Activated T-helper 2 cell treated with anti-CD3 and anti-CD28 coated beads, Interferon-gamma antibody, Interleukin-2, Interleukin-4, amounts not matched to agents 10 μg/mL and 5 μg/mL and 100 μg/mL, durations not matched to agents 14 hours and 24 hours and 36 hours (primary cell): ENCODE measurements around the gene NDST3. TPM values are rescaled to one million over a fixed set of nuclear protein-coding genes. Genes with fewer than 3 reads are reported as not detected.
"Not testable (repeated sequence)": the region's sequence is repeated elsewhere in the genome, so short reads cannot be mapped to it uniquely, and the experiment has no call there.

Experiments
- DNase-seq: peaks from one replicate; pipeline ENCODE4 v3.0.0; 2021; ENCODE audit warnings: low spot score
- H3K27ac Mint-ChIP-seq: one replicate; pipeline ENCODE4 v1.8.0; 2021; ENCODE audit warnings: mixed read lengths
- H3K27me3 Mint-ChIP-seq: one replicate; pipeline ENCODE4 v1.8.0; 2021; ENCODE audit warnings: low read depth, mixed read lengths
- H3K36me3 Mint-ChIP-seq: one replicate; pipeline ENCODE4 v1.8.0; 2021; ENCODE audit warnings: low read depth, mixed read lengths
- H3K4me1 Mint-ChIP-seq: one replicate; pipeline ENCODE4 v1.8.0; 2021; ENCODE audit warnings: low read depth, mixed read lengths
- H3K4me3 Mint-ChIP-seq: one replicate; pipeline ENCODE4 v1.8.0; 2021; ENCODE audit warnings: low read depth, mild to moderate bottlenecking, moderate library complexity, mixed read lengths
- H3K9me3 Mint-ChIP-seq: one replicate; pipeline ENCODE4 v1.8.0; 2021; ENCODE audit warnings: mixed read lengths
- intact Hi-C: fragments of 100-400 bp; cut with micrococcal nuclease; formaldehyde crosslinking; loops from one replicate; pipeline ENCODE4 v1.15.1; 2023
- total RNA-seq: library from RNA; stranded (reverse); gene quantifications from 2 replicates; pipeline ENCODE4 v1.2.3, GENCODE V29; 2022

The NDST3 gene
- total RNA-seq, 1 donor from 2014 or later = not detected

DNA sequence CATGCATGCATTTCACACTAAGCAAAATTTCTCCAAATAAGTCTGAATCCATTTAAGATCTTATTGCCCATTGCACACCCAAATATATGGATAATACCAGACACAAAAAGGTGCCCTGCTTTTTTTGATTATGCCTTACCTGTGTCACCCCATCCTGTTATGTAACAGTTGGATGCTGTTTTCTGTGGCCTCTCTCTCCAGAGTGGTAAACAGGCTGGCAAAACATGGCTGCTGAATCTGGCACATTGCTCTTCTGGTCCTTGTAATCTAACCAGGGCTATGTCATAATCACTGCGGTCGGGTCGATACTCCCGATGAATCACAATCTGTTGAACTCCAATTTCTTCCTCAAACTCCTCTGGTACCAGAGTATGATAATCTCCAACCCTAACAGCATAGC is 248.4 kb downstream of the NDST3 start:
- no peak for DNase-seq
- Mint-ChIP-seq H3K9me3 (no peaks in the 10 kb centered on the region), H3K4me3 (no peak overlapping the region), H3K36me3 (peaks cover 46% of the 10 kb centered on the region), H3K27ac (no peak overlapping the region), H3K27me3 (no peaks in the 10 kb centered on the region), H3K4me1 (peaks cover 27% of the 10 kb centered on the region)
- intact Hi-C loops = no loop called here

DNA sequence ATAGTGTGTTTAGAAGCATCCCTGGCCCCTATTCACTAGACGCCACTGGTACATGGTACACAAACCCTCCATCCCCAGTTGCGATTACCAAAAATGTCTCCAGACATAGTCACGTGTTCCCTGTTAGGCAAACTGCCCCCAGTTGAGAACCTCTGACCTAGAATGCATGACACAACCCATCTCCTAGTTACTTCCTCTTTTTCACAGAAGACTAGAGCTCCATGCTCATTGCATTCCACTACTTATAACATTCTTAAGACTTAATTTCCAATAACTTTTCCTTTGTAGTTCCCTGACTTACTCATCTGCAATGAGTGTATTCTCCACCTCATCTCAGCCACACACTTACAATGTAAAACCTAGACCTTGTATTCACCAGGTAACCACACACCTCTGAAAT is 249.9 kb downstream of the NDST3 start:
- H3K27me3 Mint-ChIP-seq = no peaks in the 10 kb centered on the region
- H3K27ac Mint-ChIP-seq = no peak overlapping the region
- peaks cover 20% of the 10 kb centered on the region for H3K4me1 Mint-ChIP-seq
- intact Hi-C loops = no loop called here
- H3K9me3 Mint-ChIP-seq = no peaks in the 10 kb centered on the region
- no peak for DNase-seq
- peaks cover 39% of the 10 kb centered on the region for H3K36me3 Mint-ChIP-seq
- H3K4me3 Mint-ChIP-seq = no peak overlapping the region

DNA sequence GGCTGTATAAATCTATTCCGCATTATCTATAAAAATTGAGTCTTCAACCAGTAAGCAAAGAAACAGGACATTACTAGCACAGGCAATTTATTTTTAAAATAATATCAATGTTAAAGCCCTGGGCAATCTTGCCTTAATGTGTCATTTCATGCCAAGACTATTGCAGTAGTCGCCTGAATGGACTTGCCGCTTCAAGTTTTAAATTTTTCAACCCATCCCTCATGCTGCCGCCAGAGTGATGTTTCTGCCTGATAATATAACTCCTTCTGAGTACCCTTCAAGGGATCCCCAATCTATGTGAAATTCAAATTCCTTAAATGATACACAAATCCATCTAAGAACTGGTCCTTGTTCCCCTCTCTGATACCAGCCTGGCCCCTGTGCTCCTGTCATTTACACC is 251.6 kb downstream of the NDST3 start:
- H3K9me3 Mint-ChIP-seq = no peaks in the 10 kb centered on the region
- peaks cover 22% of the 10 kb centered on the region for H3K36me3 Mint-ChIP-seq
- no peak overlapping the region for H3K27ac Mint-ChIP-seq
- intact Hi-C loops = no loop called here
- DNase-seq = no peak
- H3K27me3 Mint-ChIP-seq = peaks cover 4% of the 10 kb centered on the region
- H3K4me1 Mint-ChIP-seq = peaks cover 14% of the 10 kb centered on the region
- no peak overlapping the region for H3K4me3 Mint-ChIP-seq

DNA sequence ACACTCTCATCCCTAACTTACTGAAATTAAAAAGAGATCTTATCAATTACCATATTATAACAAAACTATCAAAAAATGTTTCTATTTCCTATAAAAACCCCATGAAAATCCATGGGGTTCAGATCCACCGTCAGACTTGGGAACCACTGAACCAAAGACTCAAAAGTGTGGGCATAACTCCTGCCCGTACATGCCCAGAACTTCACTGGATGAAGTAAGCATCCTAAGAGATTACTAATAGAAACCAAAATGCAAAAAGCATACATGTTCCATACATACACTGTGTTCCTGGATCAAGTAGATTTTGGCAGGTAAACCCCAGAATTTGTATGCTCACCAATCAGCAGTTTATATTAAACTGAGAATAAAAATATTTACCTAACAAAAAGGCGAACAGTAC is 252.4 kb downstream of the NDST3 start:
- Mint-ChIP-seq H3K4me3 (no peak overlapping the region), H3K9me3 (no peaks in the 10 kb centered on the region), H3K27me3 (peaks cover 7% of the 10 kb centered on the region), H3K4me1 (peaks cover 13% of the 10 kb centered on the region), H3K27ac (no peak overlapping the region), H3K36me3 (peaks cover 14% of the 10 kb centered on the region)
- intact Hi-C loops = no loop called here
- no peak for DNase-seq

DNA sequence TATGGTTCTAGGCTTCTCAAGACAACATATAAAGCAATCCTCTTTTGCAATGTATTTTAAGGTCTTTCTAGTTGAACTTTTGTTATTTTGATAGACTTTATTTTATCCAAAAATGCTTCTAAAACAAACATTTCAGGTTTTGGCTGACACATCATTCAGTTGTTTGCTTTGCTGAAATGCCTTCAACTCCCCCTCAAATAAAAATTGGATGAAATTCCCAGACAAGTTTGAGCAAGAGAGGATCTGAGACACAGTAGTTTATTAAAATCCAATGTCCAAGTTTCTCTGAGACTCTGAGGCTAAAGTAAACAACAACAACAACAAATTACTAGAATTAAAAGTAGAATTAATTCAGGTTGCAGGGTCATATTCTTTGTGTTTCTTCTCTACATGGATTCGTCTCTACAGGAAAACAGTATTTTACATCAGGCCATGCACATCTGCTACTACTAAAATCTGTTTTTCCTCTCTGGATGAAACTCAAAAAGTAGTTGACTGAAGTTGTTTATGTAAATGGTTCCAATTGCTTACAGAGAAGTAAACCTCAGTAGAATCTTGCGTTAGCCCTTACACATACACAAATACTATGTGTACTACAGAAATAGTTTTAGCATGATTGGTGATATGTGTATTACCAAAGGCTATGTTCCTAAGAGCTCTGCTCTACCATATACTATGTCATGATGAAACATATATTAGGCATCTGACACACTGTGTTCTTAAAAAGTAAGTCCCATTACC is 253.6 kb downstream of the NDST3 start:
- intact Hi-C loops = no loop called here
- Mint-ChIP-seq H3K27ac (no peak overlapping the region), H3K36me3 (peaks cover 3% of the 10 kb centered on the region), H3K4me1 (peaks cover 6% of the 10 kb centered on the region), H3K4me3 (no peak overlapping the region), H3K27me3 (peaks cover 10% of the 10 kb centered on the region), H3K9me3 (no peaks in the 10 kb centered on the region)
- DNase-seq = no peak

DNA sequence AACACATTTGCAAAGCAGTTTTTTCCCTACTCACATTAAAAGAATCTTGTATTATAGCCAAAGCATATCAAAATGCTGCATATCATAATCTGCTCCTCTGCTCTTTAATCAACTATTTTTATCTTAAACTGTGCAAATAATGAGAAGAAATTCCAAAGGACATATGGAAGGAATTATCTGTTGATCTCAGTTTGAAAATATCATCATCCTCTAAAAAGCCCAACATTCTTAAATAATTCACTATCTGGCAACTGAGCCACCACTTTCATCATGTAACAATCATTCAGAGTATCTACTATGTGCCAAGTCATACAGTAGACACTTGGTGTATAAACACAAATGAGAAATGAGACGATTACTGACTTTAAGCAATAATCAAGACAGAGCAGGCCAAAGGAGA is 255.5 kb downstream of the NDST3 start:
- no peaks in the 10 kb centered on the region for H3K36me3 Mint-ChIP-seq
- peaks cover 5% of the 10 kb centered on the region for H3K4me1 Mint-ChIP-seq
- no peak for DNase-seq
- intact Hi-C loops = no loop called here
- H3K27me3 Mint-ChIP-seq = peaks cover 10% of the 10 kb centered on the region
- H3K9me3 Mint-ChIP-seq = no peaks in the 10 kb centered on the region
- H3K4me3 Mint-ChIP-seq = no peak overlapping the region
- no peak overlapping the region for H3K27ac Mint-ChIP-seq

DNA sequence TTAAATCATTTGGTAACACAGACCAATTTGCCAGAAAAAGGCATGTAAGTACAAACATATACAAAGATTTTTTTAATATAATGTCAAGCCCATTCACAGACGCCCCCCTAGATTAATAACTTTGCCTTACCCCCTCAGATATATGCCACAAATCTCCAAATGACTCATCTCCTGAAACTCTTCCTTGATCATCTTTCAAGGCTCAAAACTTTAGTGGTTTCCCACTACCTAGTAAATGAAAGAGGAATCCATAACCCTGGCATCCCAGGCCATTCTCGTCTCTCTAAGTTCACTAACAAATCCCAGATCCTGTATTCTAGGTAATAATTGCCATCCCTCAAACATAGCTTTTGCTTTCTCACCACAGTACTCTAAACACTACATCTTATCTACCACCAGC is 256.7 kb downstream of the NDST3 start:
- H3K4me3 Mint-ChIP-seq = no peak overlapping the region
- H3K36me3 Mint-ChIP-seq = no peaks in the 10 kb centered on the region
- DNase-seq = no peak
- intact Hi-C loops = no loop called here
- peaks cover 5% of the 10 kb centered on the region for H3K4me1 Mint-ChIP-seq
- H3K9me3 Mint-ChIP-seq = no peaks in the 10 kb centered on the region
- no peak overlapping the region for H3K27ac Mint-ChIP-seq
- H3K27me3 Mint-ChIP-seq = peaks cover 14% of the 10 kb centered on the region

DNA sequence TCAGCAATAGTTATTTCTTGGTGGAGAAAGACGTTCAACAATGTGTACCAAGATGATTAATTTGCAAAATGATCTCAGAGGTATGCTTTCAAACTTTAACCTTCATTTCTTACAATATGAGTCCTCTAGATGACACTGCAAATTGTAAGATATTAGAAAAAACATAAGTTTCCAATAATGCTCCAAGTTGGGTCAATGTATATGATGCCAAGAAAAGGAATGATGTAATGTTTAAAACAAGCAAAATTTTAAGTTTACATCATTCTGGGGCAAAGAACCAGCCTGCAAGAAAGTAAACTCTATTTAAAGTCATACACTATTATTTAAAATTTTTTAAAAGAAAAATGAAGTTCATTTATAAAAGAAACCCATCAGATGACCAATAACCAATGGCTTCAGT is 262.4 kb downstream of the NDST3 start:
- Mint-ChIP-seq H3K9me3 (no peaks in the 10 kb centered on the region), H3K27me3 (peaks cover 14% of the 10 kb centered on the region), H3K4me1 (no peaks in the 10 kb centered on the region), H3K4me3 (no peak overlapping the region), H3K27ac (no peak overlapping the region), H3K36me3 (no peaks in the 10 kb centered on the region)
- intact Hi-C loops = no loop called here
- DNase-seq = no peak

DNA sequence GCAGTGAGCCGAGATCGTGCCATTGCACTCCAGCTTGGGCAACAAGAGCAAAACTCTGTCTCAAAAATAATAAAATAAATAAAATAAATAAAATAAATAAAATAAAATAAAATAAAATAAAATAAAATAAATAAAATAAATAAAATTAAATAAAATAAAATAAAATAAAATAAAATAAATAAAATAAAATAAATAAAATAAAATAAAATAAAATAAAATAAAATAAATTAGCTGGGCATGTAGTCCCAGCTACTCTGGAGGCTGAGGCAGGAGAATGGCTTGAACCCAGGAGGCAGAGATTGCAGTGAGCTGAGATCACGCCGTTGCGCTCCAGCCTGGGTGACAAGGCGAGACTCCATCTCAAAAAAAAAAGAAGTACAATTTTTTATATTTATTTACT is 265.3 kb downstream of the NDST3 start:
- H3K4me3 Mint-ChIP-seq, H3K36me3 Mint-ChIP-seq, intact Hi-C loops, DNase-seq, H3K4me1 Mint-ChIP-seq, H3K9me3 Mint-ChIP-seq, H3K27ac Mint-ChIP-seq: not testable (repeated sequence)
- H3K27me3 Mint-ChIP-seq = peaks cover 13% of the 10 kb centered on the region

DNA sequence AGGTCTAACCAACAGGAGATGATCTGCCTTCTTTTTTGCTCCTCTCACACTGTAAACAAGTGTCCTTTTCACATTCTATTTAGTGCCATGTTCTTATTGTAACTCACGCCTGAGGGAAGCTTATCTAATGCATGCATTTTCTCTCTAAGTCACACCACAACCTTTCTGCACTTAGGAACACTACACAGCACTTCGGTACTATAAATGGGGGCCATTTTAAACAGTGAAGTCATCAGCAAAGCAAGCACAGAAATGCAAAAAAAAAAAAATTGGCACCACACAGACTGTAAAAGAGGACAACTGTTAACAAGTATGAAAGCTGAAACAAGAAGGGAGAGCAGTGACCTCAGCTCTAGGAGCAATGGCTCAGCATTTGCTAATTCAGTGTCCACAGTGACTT is 273.4 kb downstream of the NDST3 start:
- Mint-ChIP-seq H3K36me3 (no peaks in the 10 kb centered on the region), H3K9me3 (no peaks in the 10 kb centered on the region), H3K4me1 (no peaks in the 10 kb centered on the region), H3K27ac (no peak overlapping the region), H3K27me3 (peaks cover 18% of the 10 kb centered on the region), H3K4me3 (no peak overlapping the region)
- intact Hi-C loops = no loop called here
- no peak for DNase-seq
